COLO668 (cell line): Measurements from ENCODE around the gene CNOT10.
A peak's percentile ranks its signal among the peaks of the same experiment; 100 is the strongest.
"Not testable (repeated sequence)": the region's sequence is repeated elsewhere in the genome, so short reads cannot be mapped to it uniquely, and the experiment has no call there.

Experiments used
- DNase-seq: peaks from one replicate; lab custom pipeline; 2025; ENCODE audit not compliant: unreplicated experiment; lab: John Stamatoyannopoulos, UW

Gene CNOT10

DNA sequence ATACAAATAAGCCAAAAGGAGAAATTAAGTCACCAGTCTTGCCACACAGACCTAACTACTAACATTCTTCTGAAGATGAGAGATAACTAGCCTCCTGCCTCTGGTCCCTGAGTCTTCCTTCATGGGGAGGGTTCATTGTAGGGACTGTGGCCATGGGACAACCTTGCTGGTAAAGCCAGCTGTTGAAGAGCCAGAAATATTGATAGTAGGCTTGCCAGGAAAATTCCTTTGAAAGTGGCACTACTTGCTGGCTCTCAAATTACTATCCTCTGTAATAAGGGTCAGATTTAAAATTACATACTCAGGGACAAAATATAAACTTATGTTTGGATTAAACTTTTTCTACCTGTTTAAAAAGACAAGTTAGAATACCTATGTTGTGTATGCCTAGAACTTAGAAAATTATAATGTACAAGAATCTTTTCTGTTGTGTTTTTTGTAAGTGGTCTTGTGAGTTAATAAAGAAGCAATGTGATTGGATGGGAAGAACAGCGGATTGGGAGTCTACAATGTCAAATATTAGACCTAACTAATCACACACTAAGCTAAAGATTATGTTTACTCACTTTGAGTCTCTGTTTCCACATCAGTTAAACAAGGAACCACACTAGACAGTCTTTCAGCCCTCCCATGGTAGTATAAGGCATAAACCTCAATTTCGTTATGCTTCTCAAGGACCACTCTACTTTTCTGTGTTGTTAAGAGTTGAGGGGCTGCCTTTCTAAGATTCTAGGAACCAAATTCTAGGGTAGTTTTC, 72.8 kb downstream of the CNOT10 start:
- no peak for DNase-seq

DNA sequence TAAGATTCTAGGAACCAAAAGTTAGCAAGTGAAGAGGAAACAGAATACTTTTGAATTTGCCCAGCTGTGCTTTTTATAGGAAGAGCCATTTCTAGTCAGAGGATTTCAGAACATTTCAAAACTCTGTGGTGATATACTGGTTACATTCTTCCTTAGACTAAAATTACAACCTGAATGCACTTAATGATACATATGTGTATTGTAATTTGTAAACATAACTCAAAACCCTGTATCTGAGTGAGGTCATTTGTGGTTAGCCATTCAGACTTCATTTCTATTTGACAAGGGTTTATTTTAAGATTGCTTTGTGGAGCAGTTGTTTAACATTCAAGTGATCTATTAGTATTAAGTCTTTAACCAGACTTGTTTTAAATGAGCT, 73.4 kb downstream of the CNOT10 start:
- no peak for DNase-seq

DNA sequence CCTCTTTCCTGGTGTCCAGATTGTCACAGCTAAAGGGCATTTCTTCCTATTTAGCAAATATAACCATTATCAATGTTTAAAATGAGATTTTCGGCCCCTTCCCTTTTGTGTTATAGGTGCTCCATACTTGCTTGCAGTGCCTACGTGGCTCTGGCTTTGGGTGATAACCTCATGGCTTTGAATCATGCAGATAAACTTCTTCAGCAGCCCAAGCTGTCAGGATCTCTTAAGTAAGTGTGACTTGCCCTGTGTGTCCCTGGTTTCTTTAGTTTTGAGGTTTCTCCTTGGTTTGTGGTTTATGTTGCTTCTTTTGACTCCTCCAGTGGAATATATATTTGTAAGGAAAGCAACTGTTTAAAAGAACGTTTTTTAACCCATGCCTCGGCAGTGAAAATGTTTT, 74.4 kb downstream of the CNOT10 start:
- no peak for DNase-seq

DNA sequence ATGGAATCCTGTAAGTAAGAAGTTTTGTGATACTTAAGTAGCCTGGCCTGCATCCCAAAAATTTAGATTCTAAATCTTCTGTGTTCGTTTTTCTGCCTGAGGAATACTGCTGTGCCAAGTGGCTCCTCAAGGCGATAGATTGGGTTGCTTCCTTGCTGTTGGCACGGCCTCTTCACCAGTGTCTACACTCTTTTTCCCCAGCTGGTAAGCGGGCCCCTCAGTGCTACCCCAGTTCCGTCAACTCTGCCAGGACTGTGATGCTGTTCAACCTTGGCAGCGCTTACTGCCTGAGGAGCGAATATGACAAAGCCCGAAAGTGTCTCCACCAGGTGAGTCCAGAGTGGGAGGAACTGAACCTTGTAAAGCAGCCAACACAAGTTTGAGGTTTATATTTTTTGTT, 79.5 kb downstream of the CNOT10 start:
- DNase-seq, result no peak

DNA sequence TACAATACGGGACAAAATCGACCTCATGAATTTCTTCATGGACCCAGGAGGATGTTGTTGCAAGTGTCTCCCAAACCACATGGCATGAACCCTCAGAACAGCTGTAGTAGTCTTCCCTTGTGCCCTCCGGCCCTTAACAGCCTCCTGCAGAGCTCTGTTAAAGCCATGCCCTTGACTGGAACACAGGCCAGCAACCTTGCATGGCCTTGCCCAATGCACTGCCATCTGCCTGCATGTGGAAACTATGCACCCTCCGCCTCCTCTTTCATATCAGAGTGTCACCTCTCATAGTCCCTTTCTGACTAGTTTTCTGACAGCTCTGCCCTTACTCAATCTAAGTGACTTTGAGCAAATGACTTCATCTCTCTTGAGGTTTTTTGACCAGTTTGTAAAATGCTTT, 93.4 kb downstream of the CNOT10 start:
- no peak for DNase-seq

DNA sequence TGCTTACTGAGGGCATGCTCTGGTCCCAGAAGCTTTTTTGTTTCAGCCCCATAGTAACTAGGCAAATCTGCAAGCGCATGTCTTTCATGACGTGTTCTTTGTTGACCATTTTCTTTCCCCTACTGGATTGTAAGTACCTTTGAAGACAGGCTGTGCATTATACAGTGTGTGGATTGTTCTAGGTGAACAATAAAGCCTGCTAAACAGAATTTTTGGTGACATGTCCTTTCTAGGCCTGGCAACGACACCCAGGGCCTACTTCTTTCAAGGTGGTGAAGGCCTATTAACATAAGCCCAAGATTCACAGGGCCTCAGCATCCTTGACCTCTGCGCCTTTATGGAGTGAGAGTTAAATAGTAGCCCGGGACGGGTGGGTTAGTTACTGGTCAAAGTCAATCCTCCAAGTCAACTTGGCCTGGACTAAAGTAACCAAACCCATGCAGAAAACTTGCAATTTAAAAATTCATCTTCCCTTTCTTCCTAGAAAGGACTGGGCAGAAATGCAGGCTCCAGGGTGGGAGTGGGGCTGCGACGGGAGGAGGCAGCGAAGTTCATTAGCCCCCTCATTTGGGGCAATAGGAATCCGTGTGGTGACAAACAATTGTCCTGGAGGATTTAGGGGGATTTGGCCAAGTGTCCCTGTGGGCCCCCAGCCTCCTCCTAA, 95.2 kb downstream of the CNOT10 start:
- no peak for DNase-seq

DNA sequence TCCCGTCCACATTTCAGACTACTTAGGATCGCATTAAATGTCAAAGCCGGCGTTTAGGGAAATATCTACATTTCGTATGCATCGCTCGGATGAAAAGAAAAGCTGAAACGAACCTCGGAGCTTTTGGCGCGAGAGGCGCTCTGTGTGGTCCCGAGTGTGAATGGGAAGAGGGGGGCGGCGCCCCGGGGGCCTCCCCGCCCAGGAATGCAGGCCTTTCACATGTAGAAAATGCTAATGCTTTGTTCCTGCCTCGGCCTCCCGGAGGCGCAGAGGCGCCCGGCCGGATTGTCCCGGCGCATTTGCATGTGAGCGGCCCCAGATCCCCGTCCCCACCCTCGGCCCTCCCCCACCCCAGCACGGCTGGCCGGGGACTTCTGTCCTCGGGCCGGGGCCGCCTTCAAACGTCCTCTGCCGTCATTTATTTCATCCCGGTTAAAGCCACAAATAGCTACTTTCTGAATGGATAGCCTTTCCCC, 95.8 kb downstream of the CNOT10 start:
- DNase-seq, result peak; percentile 28

DNA sequence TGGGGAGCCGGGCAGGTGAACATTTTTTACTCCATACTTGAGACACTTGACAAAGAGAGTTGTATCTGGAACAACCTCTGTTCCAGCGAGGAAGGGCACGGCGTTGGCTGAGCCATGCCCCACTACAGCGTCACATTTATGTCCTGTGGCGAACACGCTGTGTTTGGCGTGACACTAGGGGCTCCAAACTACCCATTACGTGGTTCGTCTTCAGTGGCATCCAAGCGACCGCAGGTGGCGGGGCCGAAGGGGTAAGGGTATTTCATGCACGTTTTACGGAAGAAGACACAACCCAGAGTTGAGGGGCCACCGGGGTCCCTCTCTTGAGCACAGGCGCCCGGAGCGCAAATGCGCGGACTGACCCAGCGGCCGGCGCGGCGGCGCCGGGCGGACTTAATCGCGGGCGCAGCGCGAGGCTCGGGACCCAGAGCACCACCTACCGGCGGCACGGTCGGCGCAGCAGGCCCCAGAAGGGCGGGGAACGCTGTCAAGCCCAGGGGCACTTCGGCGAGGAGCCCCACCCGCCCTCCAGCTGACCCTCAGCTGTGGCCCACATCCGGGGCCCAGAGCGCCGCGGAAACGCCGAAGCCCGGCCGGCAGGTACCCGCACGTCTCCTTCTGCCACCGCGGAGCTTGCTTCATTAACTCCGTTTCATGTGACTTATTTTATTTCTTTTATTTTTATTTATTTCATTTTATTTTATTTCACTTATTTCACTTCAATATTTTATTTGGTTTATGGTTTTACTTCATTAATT, 96.4 kb downstream of the CNOT10 start:
- peak; percentile 77 for DNase-seq

DNA sequence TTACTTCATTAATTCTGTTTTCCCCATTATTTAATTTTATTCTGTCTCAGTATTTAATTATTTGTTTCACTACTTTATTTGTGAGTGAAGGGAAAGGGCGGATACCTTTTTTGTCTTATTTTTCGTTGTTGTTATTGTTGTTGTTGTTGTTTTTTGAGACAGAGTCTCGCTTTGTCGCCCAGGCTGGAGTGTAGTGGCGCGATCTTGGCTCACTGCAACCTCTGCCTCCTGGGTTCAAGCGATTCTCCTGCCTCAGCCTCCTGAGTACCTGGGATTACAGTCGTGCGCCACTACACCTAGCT, 96.9 kb downstream of the CNOT10 start:
- not testable (repeated sequence) for DNase-seq

DNA sequence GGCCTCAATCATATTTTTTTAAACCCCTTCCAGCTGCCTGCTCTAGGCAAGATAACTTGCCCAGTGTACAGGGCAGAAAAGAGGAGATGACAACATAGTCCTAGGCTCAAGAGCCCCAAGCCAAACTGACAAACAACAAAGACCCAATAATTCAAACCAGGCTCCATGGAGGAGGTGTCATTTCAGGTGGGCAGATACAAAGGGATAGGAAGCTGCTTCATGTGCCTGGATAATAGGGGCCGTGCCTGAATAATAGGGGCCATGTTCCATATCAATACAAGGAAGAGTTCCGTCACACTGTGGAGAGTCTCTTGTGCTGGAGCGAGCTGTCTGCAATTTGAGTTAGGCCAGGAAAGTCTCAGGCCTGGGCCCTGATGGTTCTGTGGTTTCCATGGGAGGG, 97.4 kb downstream of the CNOT10 start:
- no peak for DNase-seq

DNA sequence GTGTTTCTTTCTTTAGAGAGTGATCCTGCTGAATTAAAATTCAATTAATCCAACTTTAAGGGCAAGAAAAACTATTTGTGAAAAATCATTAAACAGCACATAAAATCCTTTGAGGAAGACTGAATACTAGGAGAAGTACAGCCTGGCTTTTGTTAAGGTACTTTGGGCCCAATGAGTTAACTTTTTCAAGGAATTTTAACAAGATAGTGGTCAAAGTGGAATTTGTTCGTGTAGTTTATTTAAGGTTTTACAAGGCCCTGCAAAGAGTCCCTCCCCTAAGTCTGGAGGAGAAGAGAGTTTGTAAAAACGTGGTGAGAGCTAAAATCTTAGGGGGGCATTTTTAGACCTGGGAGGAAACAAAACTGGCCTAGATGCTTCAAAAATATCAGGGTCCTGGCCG, 106.8 kb downstream of the CNOT10 start:
- DNase-seq, result no peak

DNA sequence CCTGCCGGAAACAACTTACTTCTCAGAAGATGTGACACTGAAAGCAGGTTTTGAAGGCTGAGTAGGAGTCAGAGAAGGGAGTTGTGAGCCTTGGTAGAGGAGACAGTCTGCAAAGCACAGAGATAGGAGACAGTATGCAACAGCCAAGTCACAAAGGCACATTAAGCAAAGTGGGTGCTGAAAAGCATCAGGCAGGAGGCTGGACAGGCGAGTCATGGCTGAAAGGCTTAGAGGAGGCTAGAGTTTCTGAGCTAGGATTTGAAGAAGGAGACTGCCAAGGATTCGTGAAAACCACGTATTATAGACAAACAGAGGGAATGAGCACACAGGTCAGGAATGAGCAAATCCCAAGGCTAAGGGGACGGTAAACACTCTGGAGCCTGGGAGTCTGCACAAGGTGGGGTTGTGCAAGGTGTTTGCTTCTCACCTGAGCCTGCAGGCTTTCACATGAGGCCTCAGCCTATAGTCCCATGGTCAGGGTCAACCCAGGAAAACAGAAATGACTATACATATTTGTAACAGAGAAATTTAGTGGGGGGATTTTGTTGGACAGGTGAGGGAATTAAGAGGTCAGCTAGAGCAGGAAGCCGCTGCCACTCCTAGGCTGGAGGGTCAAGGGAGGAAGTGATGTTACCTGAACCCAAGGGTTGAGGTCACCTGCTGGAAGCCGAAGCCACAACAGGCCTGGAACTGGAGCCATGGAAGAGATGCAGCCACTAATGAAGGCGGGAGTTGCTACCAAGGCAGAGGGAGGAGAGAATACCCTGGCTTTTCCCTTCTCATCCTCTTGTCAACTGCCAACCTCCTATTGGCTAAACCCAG, 109.7 kb downstream of the CNOT10 start:
- no peak for DNase-seq

DNA sequence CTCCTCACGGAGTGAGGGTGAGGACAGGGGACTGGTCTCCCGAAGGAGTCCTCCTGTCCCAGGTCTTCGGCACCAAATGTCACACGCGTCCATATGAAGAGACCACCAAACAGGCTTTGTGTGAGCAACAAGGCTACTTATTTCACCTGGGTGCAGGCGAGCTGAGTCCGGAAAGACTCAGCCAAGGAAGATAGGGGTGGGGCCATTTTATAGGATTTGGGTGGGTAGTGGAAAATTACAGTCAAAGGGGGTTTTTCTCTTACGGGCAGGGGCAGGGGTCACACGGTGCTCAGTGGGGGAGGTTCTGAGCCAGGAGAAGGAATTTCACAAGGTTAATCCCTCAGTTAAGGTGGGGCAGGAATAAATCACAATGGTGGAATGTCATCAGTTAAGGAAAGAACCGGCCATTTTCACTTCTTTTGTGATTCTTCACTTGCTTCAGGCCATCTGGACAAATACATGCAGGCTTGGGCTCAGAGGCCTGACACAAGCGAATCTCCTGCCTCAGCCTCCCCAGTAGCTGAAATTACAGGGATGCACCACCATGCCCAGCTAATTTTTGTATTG, 111.5 kb downstream of the CNOT10 start:
- DNase-seq, result not testable (repeated sequence)

DNA sequence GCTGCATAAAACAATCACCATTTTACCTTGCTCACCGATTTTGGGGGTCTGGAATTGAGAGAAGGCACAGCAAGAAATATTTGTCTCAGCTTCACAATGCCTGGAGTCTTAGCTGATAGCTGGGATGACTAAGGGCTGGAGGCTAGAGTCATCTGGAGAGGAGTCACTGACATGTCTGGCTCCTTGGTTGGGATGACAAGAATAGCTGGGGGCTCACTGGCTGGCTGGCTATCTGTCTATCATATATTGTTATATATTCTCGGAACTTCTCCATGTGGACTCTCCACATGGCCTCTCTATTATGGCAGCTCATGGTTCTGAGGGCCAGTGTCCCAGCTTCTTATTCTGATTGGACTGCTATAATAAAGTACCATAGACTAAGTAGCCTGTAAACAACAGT, 112.8 kb downstream of the CNOT10 start:
- DNase-seq, result no peak

DNA sequence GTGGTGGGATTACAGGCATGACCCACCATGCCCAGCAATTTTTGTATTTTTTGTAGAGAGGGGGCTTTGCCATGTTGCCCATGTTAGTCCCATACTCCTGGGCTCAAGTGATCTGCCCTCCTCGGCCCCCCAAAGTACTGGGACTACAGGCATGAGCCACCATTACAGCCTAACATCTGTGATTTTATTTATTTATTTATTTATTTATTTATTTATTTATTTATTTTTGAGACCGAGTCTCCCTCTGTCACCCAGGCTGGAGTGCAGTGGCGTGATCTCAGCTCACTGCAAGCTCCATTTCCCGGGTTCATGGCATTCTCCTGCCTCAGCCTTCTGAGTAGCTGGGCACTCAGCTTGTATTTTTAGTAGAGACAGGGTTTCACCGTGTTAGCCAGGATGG, 116.5 kb downstream of the CNOT10 start:
- DNase-seq, result not testable (repeated sequence)

DNA sequence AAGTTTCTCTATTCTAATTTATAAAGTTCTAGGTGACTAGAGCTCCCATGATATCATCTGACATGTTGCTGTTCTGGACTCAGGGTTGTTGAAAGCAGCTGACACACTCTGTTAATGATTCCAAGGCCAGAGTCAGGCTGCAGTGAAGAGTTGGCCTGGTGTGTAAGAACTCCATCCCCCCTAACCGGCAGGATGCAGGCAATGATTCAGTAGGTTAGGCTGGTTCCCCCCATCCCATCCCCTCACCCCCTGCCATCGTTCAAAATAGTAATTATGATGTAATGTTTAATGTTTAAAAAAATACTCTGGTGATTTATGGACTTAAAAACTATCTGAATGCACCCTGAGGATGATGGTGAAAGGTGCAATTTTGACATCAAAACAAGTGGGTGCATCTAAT, 128.2 kb downstream of the CNOT10 start:
- DNase-seq, result no peak

DNA sequence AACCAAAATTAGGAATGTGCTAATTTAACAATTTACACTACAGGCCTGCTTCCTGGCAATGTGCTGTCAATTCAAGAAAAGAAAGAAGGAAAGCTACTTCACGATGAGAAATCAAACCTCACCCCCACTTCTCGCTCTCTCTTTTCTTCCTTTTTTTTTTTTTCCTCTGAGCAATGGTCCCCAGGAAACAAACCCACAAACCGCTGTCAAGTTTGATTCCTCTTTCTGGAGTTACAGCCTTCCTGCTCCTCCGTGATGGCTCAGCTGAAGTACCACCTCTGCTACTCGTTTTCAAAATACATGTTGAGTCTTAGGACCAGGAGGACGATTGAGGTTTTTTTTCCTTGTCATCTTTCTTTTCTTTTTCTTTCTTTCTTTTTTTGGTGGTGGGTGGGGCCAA, 129.4 kb downstream of the CNOT10 start:
- DNase-seq, result no peak

DNA sequence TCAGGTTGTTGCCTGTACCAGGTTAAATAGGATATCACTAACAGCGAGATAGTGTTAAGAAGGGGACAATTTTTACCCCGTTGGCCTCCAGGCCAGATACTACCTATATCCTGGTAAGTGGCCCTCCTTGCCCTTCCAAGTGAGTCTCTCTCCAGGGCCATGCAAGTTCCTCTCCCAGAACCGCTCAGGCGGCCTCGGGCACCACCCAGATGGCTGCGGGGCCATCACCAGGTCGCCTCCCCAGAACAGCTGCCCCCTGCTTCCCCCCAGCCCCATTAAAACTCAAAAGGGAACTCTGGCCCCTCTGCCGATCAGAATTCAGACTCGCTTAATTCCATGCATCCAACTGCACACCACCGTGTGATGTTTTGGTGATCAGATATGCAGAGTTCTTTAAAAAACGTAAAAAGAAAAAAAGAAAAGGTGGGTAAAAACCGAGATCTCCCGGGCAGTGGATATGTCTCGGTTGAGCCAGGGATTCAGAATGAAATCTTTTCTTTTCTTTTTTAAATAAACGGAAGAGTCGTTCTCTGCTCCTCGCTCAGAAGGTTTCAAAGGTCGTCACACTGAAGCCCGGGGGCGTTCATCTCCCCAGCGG, 131.0 kb downstream of the CNOT10 start:
- no peak for DNase-seq

DNA sequence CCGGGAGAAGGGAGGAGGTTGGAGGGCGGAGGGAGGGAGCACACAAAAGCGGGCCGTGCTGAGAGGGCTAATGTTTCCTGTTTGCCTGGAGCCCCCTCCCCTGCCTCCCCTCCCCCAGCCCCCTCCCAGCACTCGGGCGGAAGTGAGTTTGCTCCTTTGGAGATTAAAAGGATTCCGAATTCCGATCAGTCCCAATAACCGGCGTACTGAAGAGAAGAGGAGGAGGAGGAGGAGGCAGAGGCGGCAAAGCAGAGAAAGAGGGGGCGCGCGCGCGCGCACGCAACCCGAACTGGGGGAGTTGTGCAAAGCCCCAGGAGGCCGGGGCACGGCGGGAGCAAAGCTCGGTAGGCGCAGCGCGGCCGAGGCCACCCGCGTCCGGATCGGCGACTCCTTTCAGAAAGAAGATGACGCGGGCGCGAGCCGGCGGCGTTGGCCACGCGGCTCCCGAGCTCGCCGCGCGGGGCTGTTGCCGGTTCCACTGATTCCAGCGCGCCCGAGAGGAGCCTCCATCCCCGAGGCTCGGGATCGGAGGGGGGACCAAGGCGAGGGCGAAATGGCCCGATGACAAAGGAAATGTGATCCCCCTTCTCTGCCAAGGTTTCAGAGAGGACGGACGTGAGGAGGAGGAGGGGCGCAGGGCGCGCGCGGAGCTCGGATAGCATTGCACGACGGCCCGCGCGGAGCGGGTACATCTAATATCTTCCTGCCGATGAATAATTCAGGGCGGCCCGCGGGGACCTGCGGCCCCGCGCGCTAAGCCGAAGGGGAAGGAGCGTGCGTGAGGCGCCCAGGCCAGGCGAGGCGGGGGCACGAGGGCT, 131.7 kb downstream of the CNOT10 start:
- peak; percentile 51 for DNase-seq

DNA sequence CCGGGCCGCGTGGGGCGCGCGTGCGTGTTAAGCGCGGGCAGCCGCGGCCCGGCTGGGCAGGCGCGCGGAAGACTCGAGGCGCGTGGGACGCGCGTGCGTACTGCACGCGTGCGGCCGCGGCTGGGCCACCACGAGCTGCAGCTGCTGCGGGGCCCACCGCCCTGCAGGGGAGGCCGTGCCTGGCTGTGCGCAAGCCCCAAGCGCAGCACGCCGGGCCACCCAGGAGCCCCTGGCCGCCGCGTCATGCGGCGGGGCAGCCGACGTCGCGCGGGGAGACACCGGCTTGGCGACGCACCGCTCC, 132.2 kb downstream of the CNOT10 start:
- no peak for DNase-seq
